Pancreas (tissue), 10 donors: ENCODE data around the gene RASSF8. TPM values are rescaled to one million over a fixed set of nuclear protein-coding genes. Genes with fewer than 3 reads are reported as not detected.
A peak's percentile ranks its signal among the peaks of the same experiment; 100 is the strongest.

Experiments used
- ATAC-seq, 4 donors: fragments of 200-7000 bp; cut with Tn5 transposase; one replicate each; pipeline versions ENCODE4 v1.8.0 to v1.9.1; 2020; ENCODE audit warnings: mild to moderate bottlenecking in 4 of 4, moderate library complexity in 4 of 4
- DNase-seq, 6 donors: peaks; one replicate each; pipeline ENCODE4 v3.0.0-alpha.2; 2020
- FAIRE-seq: peaks from 2 replicates; lab custom pipeline; 2012; peaks lifted over from hg19 to GRCh38; lab: Jason Lieb, UNC
- H3K27ac ChIP-seq, 4 donors: fragments of 200-600 bp; sonication (generic); 1 replicate in 3 of 4; 2 replicates in 1 of 4; pipeline versions ENCODE4 v1.5.0 to v1.8.0; 2020
- H3K27me3 ChIP-seq, 4 donors: fragments of 200-600 bp; one replicate each; pipeline ENCODE4 v1.8.0; 2021
- H3K36me3 ChIP-seq, 3 donors: fragments of 200-600 bp; sonication (generic) in 1 of 3; one replicate each; pipeline versions ENCODE4 v1.5.0 to v1.8.0; 2020 to 2021
- H3K4me1 ChIP-seq, 3 donors: fragments of 200-600 bp; one replicate each; pipeline ENCODE4 v1.8.0; 2021
- H3K4me3 ChIP-seq, 4 donors: fragments of 200-600 bp; sonication (generic) in 2 of 4; one replicate each; pipeline versions ENCODE4 v1.5.0 to v1.8.0; 2020 to 2021
- H3K9me3 ChIP-seq, 4 donors: fragments of 200-600 bp; one replicate each; pipeline ENCODE4 v1.8.0; 2021
- CTCF ChIP-seq, 4 donors: fragments of 200-600 bp; sonication (generic) in 3 of 4; IDR thresholded peaks; one replicate each; pipeline versions ENCODE4 v1.5.0 to v1.8.0; 2021; ENCODE audit warnings: antibody characterized with exemption in 4 of 4
- WGBS, 2 donors: extraction: QIAGEN DNeasy Blood & Tissue Kit; methylation state at CpG; one replicate each; pipeline ENCODE4 v1.1.7; 2013; 5-methylcytosine and 5-hydroxymethylcytosine counted together
- intact Hi-C, 3 donors: fragments of 100-400 bp; cut with DNase I; formaldehyde crosslinking; loops; one replicate each; pipeline versions ENCODE4 v1.11.1 to v1.14.2; 2022
- polyA plus RNA-seq, 2 donors: library from polyadenylated mRNA; stranded (reverse); fragments of 200-250 nt; gene quantifications; one replicate each; pipeline ENCODE4 v1.2.3, GENCODE V29; 2013
- total RNA-seq, 6 donors: library from RNA; stranded (reverse); fragmentation: NEBNext Ultra II Directional in 4 of 6; extraction: Animal tissue kit (Norgen Biotek cat#: 25700) in 4 of 6; gene quantifications; one replicate each; pipeline versions ENCODE4 v1.2.1 to v1.2.4, GENCODE V29; 2021 to 2023
- donor health status: healthy with polysubstance abuse.
- donor health status: DM: no; HTN: no; CAD: no; lungs with moderate emphysema.
- donor health status: DM: no; HTN: no; CAD: no.
- donor health status: control.
- donor health status: control.
- donor health status: Bipolar disorder and iron deficiency.
- donor health status: DM: yes; HTN: yes; CAD: no.
- donor health status: DM: no; HTN: no; CAD: no.
- donor health status: DM: no; HTN: no; CAD: no.
- donor health status: DM: yes; HTN: yes; CAD: no.

Gene RASSF8
- total and polyA plus RNA-seq, 8 donors, result 4.3 to 25.0 (median 7.4) TPM

GRCh38 chr12:26016516-26016915 lies 58.0 kb downstream of the RASSF8 start:
- no peak for TF ChIP-seq CTCF (IDR thresholded peaks at IDR 0.05)
- no peaks in the 10 kb centered on the region for H3K36me3 ChIP-seq
- WGBS, 2 donors, result 61 to 83% methylated on average over 2 of the region's 2 CpGs
- H3K4me3 ChIP-seq, result no peak overlapping the region
- no peaks in the 10 kb centered on the region for H3K27me3 ChIP-seq
- H3K27ac ChIP-seq, result no peak overlapping the region
- no peak for DNase-seq
- H3K9me3 ChIP-seq, result no peaks in the 10 kb centered on the region
- H3K4me1 ChIP-seq, result peaks cover 0 to 4% (median 0%) of the 10 kb centered on the region in 3 donors
- intact Hi-C loops, result loop anchor here in 1 of 3 donors (10.0 kb wide), 1 partner anchor 52 kb away; no protein-coding TSS in a partner anchor
- no peak for ATAC-seq
- FAIRE-seq, result no peak

GRCh38 chr12:26017484-26018211 lies 59.2 kb downstream of the RASSF8 start:
- 34 to 44% methylated on average over 4 of the region's 4 CpGs for WGBS, 2 donors
- no peaks in the 10 kb centered on the region for H3K36me3 ChIP-seq
- H3K27me3 ChIP-seq, result no peaks in the 10 kb centered on the region
- FAIRE-seq, result no peak
- TF ChIP-seq CTCF (IDR thresholded peaks at IDR 0.05), result peak in 3 of 4 donors; percentile 25 to 29 (median 28)
- intact Hi-C loops, result loop anchor here in 1 of 3 donors (10.0 kb wide), 1 partner anchor 53 kb away; no protein-coding TSS in a partner anchor
- H3K9me3 ChIP-seq, result no peaks in the 10 kb centered on the region
- ATAC-seq, result peak; percentile 24 to 78 (median 56)
- peaks cover 0 to 4% (median 0%) of the 10 kb centered on the region in 3 donors for H3K4me1 ChIP-seq
- H3K4me3 ChIP-seq, result peak overlapping the region in 1 of 4 donors; percentile 5
- H3K27ac ChIP-seq, result no peak overlapping the region
- DNase-seq, result peak in 1 of 6 donors; percentile 29

GRCh38 chr12:26018926-26019325 lies 60.4 kb downstream of the RASSF8 start:
- H3K27me3 ChIP-seq, result no peaks in the 10 kb centered on the region
- intact Hi-C loops, result loop anchor here in 1 of 3 donors (10.0 kb wide), 1 partner anchor 54 kb away; no protein-coding TSS in a partner anchor
- no peaks in the 10 kb centered on the region for H3K36me3 ChIP-seq
- H3K27ac ChIP-seq, result no peak overlapping the region
- TF ChIP-seq CTCF (IDR thresholded peaks at IDR 0.05), result no peak
- H3K4me1 ChIP-seq, result peaks cover 0 to 4% (median 0%) of the 10 kb centered on the region in 3 donors
- no peak overlapping the region for H3K4me3 ChIP-seq
- no peaks in the 10 kb centered on the region for H3K9me3 ChIP-seq
- FAIRE-seq (no peak), DNase-seq (no peak), ATAC-seq (no peak)
- WGBS, 2 donors, result 90 to 96% methylated on average over 2 of the region's 2 CpGs

- TF ChIP-seq CTCF (IDR thresholded peaks at IDR 0.05), result no peak
- Histone ChIP-seq H3K36me3 (no peaks in the 10 kb centered on the region), H3K27ac (no peak overlapping the region), H3K4me3 (no peak overlapping the region), H3K9me3 (no peaks in the 10 kb centered on the region), H3K4me1 (peaks cover 0 to 4% (median 0%) of the 10 kb centered on the region in 3 donors), H3K27me3 (no peaks in the 10 kb centered on the region)
- intact Hi-C loops, result loop anchor here in 2 of 3 donors (10.0 kb wide), 2 partner anchors 577 to 587 kb away; no protein-coding TSS in a partner anchor
- DNase-seq (no peak), FAIRE-seq (no peak), ATAC-seq (no peak)
- WGBS, 2 donors, result 87 to 89% methylated on average over 2 of the region's 2 CpGs
Measured at GRCh38 chr12:26021534-26021933, 63.1 kb downstream of the RASSF8 start.
